NCI-H187 (cell line): ENCODE data around the gene TCF20.

Experiments used
- DNase-seq, 2 experiments: peaks; one replicate each; lab custom pipeline; 2025; lab: John Stamatoyannopoulos, UW

Gene TCF20

GRCh38 chr22:42258126-42258525 is 12.3 kb downstream of the TCF20 start:
- no peak for DNase-seq

- DNase-seq: no peak
These were observed 13.1 kb downstream of the TCF20 start for GRCh38 chr22:42257386-42257785.

- DNase-seq: no peak
These were observed 13.5 kb downstream of the TCF20 start for GRCh38 chr22:42256930-42257329.

- DNase-seq: no peak
These were observed 14.2 kb downstream of the TCF20 start for GRCh38 chr22:42256220-42256619.

- DNase-seq: no peak
These were observed 20.6 kb downstream of the TCF20 start for GRCh38 chr22:42249831-42250230.

GRCh38 chr22:42248995-42249394 is 21.5 kb downstream of the TCF20 start:
- DNase-seq: no peak

GRCh38 chr22:42247596-42247995 is 22.9 kb downstream of the TCF20 start:
- DNase-seq: no peak

GRCh38 chr22:42243802-42244060 is 26.7 kb downstream of the TCF20 start:
- DNase-seq: no peak

- DNase-seq: no peak
These were observed 33.6 kb downstream of the TCF20 start for GRCh38 chr22:42236848-42237247.

GRCh38 chr22:42236268-42236667 is 34.2 kb downstream of the TCF20 start:
- no peak for DNase-seq

- no peak for DNase-seq
These were observed 36.6 kb downstream of the TCF20 start for GRCh38 chr22:42233879-42234278.

- DNase-seq: no peak
These were observed 38.5 kb downstream of the TCF20 start for GRCh38 chr22:42231929-42232328.

GRCh38 chr22:42229455-42230149 is 40.9 kb downstream of the TCF20 start:
- no peak for DNase-seq

GRCh38 chr22:42228483-42228882 is 42.0 kb downstream of the TCF20 start:
- DNase-seq: no peak

GRCh38 chr22:42227435-42227834 is 43.0 kb downstream of the TCF20 start:
- no peak for DNase-seq

GRCh38 chr22:42225841-42226240 is 44.6 kb downstream of the TCF20 start:
- no peak for DNase-seq

- DNase-seq: no peak
These were observed 48.3 kb downstream of the TCF20 start for GRCh38 chr22:42222140-42222539.
